Measurements from ENCODE around the gene ZFYVE28.

The ZFYVE28 gene

DNA sequence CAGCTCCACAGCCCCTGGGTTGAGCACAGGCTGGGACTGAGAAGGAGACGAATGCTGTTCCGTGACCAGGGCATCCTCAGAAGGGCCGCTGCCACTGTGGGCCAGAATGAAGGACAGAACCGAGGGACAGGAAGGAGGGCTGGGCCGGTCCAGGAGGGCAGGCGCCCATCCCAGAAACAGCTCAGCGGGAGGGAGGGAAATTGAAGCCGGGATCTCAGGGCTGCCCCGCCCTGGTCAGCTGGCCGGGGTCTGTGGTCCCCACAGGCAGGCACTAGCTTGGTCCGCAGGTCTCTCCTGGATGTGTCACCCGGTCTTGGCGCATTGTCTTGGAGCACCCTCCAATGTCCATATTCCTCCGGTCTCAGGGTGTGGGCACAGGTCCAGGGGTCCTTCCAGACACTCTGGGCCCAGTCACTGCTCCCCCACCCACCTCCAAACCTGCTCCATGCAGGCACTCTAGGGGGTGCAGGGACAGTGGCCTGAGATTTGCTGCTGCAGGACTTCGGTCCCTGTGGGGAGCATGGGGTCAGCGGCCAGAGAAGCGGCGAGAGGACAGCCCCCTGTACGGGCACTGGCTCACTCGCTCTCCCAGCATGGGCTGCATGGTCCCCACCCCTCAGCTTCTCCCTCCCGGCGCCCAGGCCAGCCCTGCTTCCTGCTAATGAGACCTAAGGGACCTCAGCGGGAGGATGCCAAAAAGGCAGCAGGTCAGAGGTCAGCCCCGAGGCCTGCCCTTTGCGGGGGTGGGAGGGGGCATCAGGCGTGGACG, 132.6 kb downstream of the ZFYVE28 start:
- DNase-seq: no peak
- Mint-ChIP-seq H3K27me3 (ENCODE audit: low read depth, poor library complexity) (peaks cover 12% of the 10 kb centered on the region), H3K4me3 (no peak overlapping the region), H3K9me3 (no peaks in the 10 kb centered on the region), H3K27ac (no peak overlapping the region), H3K36me3 (ENCODE audit: low read depth) (no peaks in the 10 kb centered on the region), H3K4me1 (peaks cover 41% of the 10 kb centered on the region)
- TF ChIP-seq, protein P1, sequence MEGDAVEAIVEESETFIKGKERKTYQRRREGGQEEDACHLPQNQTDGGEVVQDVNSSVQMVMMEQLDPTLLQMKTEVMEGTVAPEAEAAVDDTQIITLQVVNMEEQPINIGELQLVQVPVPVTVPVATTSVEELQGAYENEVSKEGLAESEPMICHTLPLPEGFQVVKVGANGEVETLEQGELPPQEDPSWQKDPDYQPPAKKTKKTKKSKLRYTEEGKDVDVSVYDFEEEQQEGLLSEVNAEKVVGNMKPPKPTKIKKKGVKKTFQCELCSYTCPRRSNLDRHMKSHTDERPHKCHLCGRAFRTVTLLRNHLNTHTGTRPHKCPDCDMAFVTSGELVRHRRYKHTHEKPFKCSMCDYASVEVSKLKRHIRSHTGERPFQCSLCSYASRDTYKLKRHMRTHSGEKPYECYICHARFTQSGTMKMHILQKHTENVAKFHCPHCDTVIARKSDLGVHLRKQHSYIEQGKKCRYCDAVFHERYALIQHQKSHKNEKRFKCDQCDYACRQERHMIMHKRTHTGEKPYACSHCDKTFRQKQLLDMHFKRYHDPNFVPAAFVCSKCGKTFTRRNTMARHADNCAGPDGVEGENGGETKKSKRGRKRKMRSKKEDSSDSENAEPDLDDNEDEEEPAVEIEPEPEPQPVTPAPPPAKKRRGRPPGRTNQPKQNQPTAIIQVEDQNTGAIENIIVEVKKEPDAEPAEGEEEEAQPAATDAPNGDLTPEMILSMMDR (IDR thresholded peaks at IDR 0.05): no peak

DNA sequence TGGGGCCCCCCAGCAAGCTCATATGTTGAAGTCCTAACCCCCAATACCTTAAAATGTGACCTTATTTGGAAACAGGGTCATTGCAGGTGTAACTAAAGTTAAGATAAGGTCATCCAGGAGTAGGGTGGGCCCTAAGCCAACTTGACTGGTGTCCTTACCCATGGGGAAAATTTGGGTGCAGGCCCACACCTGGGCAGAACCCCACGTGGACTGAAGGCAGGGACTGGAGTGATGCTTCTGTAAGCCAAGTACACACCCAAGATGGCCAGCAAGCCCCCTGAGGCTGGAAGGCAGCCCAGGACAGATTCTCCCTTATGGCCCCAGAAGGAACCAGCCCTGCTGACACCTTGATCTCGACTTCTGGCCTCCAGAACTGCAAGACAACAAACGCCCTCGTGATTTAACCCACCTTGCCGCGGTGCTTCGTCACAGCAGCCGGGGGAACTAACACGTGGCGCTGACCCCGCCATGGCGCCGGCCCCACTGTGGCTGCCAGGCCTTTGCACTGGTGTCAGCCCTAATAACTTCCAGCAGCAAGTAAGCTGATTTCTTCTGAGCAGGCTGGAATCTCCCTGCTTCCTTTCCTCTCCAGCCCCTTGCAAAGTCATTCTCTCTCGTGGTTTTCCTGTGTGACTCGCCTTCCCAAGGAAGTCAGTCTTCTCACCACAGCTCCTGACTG, 133.4 kb downstream of the ZFYVE28 start:
- Mint-ChIP-seq H3K27ac (no peak overlapping the region), H3K4me3 (no peak overlapping the region), H3K9me3 (no peaks in the 10 kb centered on the region), H3K27me3 (ENCODE audit: low read depth, poor library complexity) (peaks cover 12% of the 10 kb centered on the region), H3K4me1 (peaks cover 40% of the 10 kb centered on the region), H3K36me3 (ENCODE audit: low read depth) (no peaks in the 10 kb centered on the region)
- DNase-seq: no peak
- TF ChIP-seq, protein P1 (IDR thresholded peaks at IDR 0.05): no peak

- Mint-ChIP-seq H3K27me3 (ENCODE audit: low read depth, poor library complexity) (peaks cover 12% of the 10 kb centered on the region), H3K27ac (no peak overlapping the region), H3K4me1 (peaks cover 40% of the 10 kb centered on the region), H3K4me3 (no peak overlapping the region), H3K9me3 (no peaks in the 10 kb centered on the region), H3K36me3 (ENCODE audit: low read depth) (no peaks in the 10 kb centered on the region)
- TF ChIP-seq, protein P1 (IDR thresholded peaks at IDR 0.05): no peak
- no peak for DNase-seq
These were observed 134.1 kb downstream of the ZFYVE28 start for GRCh38 chr4:2284161-2284933.

DNA sequence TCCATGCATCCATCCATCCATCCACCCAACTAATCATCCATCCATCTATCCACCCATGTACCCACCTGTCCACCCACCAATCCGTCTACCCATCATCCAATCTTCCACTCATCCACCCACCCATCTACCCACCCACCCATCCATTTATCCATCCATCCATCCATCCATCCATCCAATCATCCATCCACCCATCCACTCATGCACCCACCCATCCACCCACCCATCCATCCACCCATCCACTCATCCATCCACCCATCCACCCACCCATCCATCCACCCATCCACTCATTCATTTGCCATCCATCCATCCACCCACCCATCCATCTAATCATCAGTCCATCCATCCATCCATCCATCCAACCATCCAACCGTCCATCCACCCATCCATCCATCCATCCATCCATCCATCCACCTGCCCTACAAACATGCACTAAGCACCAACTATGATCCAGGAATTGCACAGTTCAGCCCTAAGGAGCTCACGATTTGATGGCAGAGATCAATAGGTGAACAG, 135.2 kb downstream of the ZFYVE28 start:
- peaks cover 40% of the 10 kb centered on the region for H3K4me1 Mint-ChIP-seq
- peaks cover 18% of the 10 kb centered on the region for H3K27me3 Mint-ChIP-seq (ENCODE audit: low read depth, poor library complexity)
- H3K27ac Mint-ChIP-seq: no peak overlapping the region
- no peak for DNase-seq
- H3K36me3 Mint-ChIP-seq (ENCODE audit: low read depth): no peaks in the 10 kb centered on the region
- H3K9me3 Mint-ChIP-seq: no peaks in the 10 kb centered on the region
- no peak overlapping the region for H3K4me3 Mint-ChIP-seq
- TF ChIP-seq, protein P1 (IDR thresholded peaks at IDR 0.05): no peak

DNA sequence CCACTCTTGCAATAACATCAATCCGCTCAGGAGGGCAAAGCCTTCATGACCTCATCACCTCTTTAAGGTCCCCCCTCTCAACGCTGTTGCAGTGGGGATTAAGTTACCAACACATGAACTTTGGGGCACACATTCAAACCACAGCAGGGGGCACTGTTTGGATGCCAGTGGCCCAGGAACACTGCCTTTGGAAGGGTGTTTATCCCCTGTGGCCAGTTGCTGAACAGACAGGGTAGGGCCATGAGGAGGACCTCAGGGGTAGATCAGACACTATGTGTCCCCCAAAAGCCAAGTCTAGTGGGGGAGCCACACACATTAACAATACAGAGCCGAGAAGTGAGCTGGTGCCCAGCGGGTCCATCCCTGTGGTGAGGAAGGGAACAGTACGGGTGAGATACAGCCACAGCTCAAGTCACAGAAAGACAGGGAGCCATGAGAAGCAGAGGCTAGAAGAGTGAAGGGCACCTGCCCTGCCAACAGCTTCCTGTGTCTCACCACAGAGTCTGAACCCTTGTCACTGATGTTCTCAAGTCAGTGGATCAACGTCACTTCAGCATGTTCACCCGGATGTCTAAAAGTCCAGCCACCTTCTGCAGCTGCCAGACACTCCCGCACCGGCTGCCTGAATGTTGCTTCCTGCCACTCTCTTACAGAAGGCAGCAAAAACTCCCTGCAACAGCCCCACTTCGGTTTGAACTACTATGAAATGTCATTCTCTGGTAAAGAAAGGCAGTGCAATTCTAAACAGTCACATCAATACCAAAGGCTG, 136.7 kb downstream of the ZFYVE28 start:
- peaks cover 27% of the 10 kb centered on the region for H3K4me1 Mint-ChIP-seq
- H3K9me3 Mint-ChIP-seq: no peaks in the 10 kb centered on the region
- H3K4me3 Mint-ChIP-seq: no peak overlapping the region
- peak overlapping the region; percentile 40 for H3K27ac Mint-ChIP-seq
- peaks cover 18% of the 10 kb centered on the region for H3K27me3 Mint-ChIP-seq (ENCODE audit: low read depth, poor library complexity)
- TF ChIP-seq, protein P1 (IDR thresholded peaks at IDR 0.05): no peak
- H3K36me3 Mint-ChIP-seq (ENCODE audit: low read depth): no peaks in the 10 kb centered on the region
- DNase-seq: no peak
